Stimulated activated CD8-positive, alpha-beta memory T cell treated with anti-CD3 and anti-CD28 coated beads, Interleukin-15, amount 100 ng/mL, for 24 hours (primary cell): ENCODE results near the gene PLCG2.
"Not testable (repeated sequence)": the region's sequence is repeated elsewhere in the genome, so short reads cannot be mapped to it uniquely, and the experiment has no call there.

Experiments used
- DNase-seq: peaks from one replicate; pipeline ENCODE4 v3.0.0-alpha.2; 2020; ENCODE audit warnings: low read depth

Gene PLCG2

DNA sequence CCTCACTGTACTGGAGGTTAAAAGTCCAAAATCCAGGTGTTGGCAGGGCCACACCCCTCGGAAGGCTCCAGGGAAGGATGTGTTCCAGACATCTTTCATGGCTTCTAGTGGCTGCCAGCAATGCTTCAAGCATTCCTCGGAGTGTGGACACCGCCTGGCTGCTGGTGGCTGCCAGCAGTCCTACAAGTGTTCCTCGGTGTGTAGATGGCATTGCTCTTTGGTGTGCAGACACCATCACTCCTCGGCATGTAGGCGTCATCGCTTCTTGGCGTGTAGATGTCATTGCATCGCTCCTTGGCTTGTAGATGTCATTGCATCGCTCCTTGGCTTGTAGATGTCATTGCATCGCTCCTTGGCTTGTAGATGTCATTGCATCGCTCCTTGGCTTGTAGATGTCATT, 98.4 kb downstream of the PLCG2 start:
- DNase-seq, result not testable (repeated sequence)

DNA sequence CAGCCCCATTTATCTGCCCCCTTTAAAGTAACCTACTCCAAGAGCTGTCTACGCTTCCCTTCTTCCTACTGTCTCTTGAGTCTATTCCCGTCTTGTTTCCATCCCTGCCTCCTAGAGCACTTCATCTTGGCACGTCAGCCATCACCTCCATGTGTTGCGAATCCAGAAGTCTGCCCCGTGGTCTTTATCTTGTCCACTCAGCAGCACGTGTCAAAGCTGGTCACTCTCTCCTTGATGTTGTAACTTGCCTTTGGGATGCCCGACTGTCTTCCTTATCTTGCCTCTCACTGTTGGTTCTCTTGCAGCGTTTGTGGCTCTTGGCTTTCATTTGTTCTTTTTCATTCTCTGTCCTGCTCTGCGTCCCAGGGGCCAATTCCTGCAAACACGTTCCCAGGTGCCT, 99.4 kb downstream of the PLCG2 start:
- no peak for DNase-seq

DNA sequence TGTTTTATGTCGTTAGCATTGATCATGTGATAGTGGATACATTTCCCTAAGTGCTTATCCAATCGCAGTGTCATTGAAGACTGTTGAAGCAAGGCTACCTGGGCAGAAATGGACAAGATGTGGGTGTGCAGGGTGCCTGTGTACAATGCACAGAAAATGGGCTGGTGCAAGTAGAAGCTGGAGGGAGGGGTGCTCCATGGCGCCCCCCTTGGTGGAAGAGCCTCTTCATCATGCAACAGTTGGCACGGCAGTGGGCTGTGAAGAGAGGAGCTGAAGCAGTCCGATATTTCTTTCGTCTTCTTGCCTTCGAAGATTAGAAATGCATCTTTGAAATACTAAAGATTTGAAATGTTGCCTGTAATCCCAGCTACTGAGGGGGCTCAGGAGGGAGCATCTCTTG, 100.5 kb downstream of the PLCG2 start:
- DNase-seq, result no peak

DNA sequence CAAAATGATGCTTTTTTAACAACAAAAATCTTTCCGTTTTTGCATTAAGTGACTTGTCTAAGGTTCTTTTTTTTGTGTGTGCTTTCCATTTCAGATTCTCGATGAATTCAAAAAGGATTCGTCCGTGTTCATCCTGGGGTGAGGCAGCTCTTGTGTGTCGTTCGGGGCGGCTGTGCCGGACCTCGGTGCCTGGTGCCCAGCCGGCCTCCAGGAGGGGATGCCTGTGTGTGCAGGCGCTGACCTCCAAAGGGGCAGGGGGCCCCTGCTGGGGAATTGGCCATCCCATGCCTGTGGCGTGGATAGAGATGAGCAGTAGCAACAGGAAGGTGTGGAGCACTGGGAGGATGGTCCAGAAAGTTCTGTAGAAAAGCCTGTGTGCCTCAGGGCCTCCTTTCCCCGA, 101.7 kb downstream of the PLCG2 start:
- no peak for DNase-seq

DNA sequence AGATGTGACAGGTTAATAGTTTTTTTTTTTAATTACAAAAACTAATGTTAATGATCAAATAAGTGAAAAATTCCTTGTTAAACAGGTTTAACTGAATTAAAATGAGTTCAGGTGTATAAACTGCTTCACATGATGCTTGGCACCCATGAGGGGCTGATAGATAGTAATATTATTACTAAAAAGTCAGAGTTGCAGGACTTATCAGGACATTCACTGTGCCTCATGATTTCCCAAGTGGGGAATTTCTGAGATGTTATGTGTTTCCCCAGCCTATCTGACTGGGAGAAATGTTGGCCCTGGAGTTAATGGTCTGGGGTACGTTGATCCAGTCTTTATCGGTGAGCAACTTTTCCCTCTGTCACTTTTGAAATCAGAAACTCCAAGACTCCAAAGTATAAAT, 102.1 kb downstream of the PLCG2 start:
- DNase-seq, result no peak

DNA sequence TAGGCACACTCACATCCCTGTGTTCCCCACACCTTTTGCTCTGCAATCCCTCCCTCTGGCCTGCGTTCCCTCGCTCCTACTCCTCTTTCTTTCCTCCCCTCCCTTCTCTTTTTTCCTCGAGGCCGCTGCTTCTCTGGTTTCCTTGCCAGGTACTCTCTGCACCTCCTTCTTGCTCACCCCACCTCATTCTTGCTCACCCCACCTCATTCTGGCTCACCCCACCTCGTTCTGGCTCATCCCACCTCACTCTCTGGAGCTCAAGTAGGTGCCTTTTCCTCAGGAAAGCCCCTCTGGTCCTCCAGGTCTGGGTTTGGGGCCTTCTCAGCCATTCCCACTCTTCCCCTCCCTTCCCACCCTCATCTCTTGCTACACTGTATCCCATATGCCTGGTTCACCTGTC, 103.5 kb downstream of the PLCG2 start:
- DNase-seq, result no peak

DNA sequence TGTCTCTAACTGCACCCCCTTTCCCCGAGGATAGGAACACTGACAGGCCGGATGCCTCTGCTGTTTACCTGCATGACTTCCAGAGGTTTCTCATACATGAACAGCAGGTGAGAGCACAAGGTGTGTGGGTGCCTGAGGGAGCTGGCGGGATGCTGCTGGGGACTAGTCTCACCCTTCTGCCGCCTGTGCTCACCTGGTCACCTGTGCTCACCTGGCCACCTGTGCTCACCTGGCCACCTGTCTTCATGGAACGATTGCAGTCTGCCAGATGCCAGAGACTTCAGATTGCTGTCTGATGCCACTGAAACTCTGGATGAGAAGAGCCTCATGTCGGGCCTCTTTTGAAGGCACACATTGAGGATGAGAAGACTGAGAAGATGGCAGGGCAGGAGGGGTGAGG, 104.1 kb downstream of the PLCG2 start:
- no peak for DNase-seq

DNA sequence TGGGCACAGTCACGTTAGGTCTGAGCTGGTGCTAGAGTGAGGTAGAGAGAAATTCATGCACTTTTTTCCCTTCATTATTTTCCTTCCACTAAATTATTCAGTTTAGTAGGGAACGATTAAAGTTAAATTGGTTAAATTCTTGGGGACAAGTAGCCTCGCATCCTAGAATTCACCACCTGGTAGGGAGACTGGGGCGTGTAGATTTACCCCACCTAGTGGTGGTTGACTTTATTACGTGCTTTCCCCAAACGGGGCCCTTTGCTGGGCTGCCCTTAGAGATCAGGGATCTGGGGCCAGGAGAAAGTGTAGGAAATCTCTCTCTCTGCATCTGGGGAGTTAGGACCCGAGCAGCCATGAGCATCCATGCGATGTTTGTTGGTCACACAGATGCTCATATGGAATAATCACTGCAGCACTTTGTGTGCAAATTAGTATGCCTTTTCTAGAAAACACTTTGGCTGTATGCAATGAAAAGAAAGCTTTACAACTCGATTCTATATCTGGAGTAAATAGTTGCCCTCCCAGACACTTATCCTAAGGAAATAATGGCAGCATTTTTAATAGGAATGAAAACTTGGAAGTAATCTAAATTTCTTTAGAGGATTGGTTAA, 107.0 kb downstream of the PLCG2 start:
- DNase-seq, result no peak

DNA sequence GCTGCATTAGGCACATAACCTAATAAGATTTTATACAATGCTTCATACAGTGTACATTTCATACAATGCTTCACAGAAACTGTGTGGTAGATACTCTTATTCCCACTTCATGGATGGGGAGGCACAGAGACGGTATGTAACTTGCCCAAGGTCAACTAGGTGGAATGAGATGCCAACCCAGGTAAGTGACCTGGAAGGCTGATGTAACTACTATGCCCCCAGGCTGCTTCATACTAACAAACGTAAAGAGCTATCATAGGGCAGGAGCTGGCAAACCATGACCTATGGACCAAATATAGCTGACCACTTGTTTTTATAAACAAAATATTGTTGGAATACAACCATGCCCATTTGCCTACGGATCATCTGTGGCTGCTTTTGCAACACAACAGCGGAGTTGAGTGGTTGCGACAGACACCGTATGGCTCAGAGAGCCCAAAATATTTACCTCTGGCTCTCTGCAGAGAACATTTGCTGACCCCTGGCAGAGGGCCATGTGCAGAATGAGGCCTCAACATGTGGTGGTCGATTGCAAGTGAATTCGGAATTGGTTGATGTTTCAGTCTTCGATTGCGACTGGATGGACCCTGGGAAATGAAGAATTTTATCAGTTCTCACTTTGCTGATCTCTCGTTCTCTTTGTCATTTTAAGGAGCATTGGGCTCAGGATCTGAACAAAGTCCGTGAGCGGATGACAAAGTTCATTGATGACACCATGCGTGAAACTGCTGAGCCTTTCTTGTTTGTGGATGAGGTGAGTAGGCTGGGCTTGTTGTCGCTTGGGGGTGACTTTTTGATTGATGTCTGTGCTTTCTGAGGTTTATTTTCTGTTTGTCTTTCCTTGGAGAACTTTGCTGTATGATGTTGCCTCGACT, 109.7 kb downstream of the PLCG2 start:
- DNase-seq, result no peak

DNA sequence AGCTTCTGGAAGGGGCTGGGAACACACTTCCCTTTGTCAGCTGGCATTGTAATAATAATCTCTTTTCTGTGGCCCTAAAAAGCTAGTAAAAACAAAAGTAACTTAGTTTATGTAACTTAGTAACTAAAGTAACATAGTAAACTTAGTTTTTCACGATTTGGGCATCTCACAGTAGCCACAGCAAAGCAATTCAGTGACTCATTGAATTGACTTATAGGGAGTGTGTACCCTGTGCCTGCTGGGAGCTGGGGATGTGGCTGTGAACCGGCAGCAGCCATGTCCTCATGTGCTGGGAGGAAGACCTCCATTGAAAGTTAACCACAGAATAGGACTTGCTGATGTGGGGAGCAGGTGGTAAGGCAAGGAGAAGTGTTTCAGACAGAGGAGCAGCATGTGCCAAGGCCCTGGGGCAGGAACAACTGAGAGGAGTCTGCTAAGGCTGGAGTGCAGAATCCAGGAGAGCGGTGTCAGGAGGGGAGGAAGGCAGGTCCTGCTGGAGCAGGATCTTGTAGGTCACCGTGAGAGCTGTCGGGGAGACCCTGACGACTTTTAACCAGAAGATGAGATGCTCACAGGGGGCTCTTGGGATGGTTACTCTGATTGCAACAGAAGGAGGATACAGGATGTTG, 112.8 kb downstream of the PLCG2 start:
- DNase-seq, result no peak

DNA sequence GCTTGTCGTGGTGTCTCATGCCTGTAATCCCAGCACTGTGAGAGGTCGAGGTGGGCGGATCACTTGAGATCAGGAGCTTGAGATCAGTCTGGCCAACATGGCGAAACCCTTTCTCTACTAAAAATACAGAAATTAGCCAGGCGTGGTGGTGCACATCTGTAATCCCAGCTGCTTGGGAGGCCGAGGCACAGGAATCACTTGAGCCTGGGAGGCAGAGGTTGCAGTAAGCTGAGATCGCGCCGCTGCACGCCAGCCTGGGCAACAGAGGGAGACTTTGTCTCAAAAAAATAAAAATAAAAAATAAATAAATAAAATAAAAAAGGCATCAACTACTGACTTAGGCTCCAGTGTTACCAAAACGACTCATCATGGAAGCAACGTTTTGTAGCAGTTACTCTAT, 115.5 kb downstream of the PLCG2 start:
- DNase-seq, result no peak

DNA sequence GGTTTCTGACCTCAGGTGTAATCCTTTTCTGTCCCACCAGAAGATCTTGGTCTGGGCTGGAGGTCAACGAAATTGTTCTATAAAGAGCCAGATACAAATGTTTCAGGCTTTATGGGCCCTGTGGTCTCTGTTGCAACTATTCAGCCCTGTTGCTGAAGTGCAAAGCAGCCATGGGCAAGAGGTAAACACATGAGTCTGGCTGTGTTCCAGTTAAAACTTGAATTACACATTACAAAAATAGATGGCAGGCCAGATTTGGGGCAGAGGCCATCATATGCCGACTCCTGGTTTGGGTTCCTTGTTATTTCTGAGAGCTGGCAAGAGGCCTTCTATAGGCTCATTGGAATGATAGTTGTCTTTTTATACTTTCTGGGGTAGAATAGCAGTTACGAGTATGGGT, 117.8 kb downstream of the PLCG2 start:
- no peak for DNase-seq

DNA sequence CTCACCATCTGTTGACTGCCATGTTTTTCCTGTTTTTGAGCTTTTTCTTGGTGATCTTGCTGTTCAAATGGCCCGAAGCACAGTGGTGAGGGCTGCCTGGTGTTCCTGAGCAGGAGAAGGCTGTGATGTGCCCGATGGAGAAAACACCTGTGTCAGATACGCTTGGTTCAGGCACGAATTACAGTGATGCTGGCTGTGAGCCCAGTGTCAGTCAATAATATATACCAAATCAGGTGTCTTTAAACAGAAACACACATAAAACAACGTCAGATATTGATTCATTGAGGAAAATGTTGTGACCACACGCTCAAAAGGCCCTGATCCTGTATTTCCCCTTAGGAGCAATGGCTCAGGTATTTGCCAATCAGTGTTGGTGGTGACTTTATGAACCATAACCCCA, 120.5 kb downstream of the PLCG2 start:
- no peak for DNase-seq

DNA sequence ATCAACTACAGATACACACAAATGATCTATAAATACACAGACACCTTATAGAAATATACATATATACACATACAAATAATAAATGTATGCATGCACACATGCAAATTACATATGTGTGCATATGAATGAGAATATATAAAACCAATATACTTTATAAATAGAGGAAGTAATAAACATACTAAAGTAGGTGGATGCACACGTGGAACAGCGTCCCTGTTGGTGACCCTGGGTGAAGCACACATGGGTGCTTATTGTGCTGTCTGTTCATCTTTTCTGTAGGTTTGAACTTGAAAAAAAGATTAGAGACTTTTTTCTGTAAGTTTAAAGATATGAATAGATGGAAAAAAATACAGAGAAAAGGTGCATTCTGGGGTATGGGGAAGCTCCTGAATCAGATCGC, 120.9 kb downstream of the PLCG2 start:
- no peak for DNase-seq

DNA sequence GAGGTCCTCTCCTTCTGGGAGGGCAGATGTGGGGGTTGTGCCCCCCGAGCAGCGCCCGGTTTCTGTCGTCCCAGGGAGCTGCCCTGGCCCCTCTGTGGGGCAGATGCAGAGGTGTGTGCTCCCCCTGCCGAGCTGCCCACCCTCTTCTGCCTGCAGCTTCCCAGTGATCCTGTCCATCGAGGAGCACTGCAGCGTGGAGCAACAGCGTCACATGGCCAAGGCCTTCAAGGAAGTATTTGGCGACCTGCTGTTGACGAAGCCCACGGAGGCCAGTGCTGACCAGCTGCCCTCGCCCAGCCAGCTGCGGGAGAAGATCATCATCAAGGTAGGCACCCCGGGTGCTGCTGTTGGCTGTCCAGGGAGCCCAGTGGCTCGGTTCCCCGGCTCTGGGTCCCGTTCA, 121.4 kb downstream of the PLCG2 start:
- no peak for DNase-seq

DNA sequence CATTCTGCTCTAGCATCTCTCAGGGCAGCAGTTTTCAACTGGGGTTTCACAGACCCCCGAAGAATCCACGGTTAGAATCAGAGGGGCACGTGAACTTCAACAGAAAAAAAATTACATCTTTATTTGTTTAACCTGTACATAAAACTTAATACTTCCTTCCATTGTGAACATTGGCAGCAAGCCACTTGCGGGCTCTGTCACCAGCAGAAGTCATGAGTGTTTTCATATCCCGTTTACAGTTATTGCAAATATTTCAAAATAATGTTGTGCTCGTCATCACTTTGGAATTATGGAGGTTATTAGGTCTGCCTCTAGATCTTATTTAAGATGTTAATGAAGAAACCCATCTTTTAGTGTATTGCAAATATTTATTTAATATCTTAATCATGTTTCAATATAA, 122.4 kb downstream of the PLCG2 start:
- DNase-seq, result no peak

DNA sequence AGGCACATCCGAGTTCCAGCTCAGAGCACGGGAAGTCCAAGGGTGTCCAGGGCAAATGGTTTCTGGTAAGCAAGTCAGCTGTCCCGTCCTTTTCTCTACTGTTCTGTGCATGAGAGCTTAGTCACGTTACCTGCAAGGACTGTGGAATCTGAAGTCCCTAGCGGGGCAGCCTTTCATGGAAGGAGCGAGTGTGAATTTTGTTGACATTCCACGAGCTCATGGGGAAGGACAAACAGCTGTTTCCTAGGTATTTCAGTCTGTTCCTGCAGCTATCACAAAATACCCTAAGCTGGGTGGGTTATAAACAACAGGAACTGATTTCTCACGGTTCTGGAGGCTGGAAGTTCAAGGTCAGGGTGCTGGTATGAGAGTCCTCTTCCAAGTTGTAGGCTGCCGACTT, 122.9 kb downstream of the PLCG2 start:
- no peak for DNase-seq

DNA sequence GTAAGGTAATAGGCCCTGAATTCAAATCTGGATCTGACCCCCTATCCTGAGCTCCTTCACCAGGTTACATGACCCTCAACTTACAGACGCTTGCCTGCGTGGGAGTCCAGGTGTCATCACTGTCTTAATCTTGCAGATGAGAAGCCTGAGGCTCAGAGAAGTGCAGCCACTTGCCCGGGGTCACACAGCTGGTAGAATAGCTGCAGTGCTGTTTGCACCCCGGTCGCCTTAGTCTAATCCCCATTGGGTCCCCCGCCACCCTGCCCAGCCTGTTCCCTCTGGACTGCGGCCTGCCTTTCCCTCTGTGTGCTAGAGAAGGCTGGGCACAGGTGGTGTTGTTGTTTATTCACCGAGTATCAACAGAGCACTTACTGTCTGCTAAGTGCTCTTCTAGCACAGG, 125.2 kb downstream of the PLCG2 start:
- no peak for DNase-seq

DNA sequence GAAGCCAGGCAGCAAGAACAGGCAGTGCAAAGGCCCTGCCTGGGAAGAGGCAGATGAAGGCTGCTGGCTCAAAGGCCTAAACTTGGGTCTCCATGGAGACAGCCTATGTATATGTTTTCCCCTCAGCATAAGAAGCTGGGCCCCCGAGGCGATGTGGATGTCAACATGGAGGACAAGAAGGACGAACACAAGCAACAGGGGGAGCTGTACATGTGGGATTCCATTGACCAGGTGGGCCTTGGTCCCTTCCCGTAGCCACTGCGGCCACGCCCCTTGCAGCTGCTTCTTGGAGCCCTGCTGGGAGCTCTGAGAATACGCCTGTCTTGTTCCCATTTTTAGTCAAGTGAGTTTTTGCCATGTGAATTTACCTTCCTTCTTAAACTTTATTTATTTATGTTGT, 126.2 kb downstream of the PLCG2 start:
- DNase-seq, result no peak

DNA sequence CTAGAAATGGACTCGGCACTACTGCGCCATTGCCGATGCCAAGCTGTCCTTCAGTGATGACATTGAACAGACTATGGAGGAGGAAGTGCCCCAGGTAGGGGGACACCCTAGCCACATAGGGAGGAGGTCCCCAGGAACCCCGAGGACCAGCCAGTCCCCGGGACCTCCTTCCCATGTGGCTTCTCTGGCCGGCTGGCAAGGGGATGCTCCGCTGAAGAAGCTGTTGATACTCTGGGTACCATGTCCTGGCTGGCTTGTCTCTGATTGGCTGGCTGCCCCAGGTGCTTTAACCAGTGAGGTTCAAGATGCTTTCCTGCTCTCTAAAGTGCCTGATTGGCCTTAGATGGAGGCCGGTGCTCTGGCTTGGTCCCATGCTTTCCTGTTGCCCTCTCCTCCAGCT, 128.6 kb downstream of the PLCG2 start:
- DNase-seq, result no peak

DNA sequence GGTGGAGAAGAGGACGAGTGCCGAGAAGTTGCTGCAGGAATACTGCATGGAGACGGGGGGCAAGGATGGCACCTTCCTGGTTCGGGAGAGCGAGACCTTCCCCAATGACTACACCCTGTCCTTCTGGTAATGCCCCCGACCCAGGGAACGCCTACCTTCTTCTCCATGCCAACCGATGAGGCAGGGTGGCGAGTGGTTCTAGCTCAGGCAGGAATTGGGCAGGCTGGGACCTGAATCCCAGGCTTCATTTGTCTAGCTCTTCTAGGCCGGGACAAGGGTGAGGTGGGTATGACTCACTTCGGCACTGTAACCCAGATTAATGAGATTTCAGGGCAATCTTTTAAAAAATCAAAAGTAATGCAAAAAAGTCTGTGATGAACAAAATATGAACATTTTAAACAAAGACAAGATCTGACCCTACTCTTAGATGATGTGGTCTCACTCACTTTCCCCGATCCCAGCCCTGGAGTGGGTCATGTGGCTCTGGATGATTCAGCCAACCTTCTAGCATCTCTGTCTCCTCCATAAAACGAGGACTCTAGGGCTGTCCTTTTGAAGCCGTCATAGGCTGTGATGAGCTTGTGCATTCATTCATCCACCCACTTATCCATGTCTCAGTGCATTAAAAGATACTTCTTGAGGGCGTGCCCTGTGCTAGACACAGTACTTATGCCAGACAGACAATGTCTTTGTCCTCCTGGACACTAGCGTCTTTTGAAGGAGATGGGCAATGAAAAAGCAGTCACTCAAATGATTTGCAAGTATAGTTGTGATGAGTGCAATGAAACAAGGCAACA, 129.6 kb downstream of the PLCG2 start:
- no peak for DNase-seq

DNA sequence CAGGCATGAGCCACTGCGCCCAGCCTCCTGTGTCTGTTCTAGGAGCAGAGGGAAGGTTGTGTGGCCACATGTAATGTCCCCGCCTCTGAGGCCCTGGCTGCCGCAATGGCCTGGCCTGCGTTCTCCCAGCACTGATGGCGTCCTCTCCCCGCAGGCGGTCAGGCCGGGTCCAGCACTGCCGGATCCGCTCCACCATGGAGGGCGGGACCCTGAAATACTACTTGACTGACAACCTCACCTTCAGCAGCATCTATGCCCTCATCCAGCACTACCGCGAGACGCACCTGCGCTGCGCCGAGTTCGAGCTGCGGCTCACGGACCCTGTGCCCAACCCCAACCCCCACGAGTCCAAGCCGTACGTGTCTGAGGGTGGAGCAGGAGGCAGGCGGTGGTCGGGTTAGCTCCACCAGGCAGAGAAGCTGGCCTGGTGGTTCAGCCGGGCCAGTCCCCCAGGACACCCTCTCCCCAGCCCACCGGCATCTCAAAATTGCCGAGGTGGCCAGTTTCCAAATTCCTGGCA, 131.3 kb downstream of the PLCG2 start:
- DNase-seq, result no peak
